ENCODE measurements around the gene HARBI1.
"Not testable (repeated sequence)": the region's sequence is repeated elsewhere in the genome, so short reads cannot be mapped to it uniquely, and the experiment has no call there.

The HARBI1 gene

DNA sequence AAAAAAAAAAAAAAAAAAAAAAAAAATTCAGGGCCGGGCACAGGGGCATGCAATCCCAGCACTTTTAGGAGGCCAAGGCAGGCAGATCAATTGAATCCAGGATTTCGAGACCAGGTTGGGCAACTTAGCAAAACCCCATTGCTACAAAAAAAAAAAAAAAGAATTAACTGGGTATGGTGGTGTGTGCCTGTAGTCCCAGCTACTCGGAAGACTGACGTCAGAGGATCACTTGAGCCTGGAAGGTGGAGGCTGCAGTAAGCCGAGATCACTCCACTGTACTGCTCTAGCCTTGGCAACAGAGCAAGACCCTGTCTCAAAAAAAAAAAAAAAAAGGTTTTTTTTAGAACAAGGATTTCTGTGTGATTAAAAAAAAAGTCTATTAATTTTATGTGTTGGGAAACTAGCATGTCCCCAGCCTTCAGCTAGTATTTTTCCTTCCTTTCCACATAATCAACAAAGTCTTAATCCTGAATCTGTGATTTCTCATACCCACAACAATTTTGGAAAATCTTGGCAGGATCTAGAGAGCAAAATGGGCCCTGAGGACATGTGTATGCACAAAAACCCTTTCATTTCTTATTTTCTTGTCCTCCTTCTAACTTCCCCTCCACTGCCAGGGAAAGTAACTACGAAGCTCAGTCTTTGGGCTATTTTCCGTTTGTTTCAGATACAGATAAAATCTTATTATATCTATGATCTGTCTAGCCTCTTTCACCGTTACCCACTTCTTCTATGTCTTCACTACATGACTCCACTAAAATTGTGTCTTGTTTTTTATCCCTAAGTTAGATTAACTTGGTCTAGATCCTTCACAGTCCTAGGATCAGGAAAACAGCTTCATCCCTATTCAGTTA is 17.5 kb downstream of the HARBI1 start:
- in situ Hi-C loops (cut with HindIII; ENCODE audit: low sequenced_read_pairs) = no loop called here

GRCh38 chr11:46597609-46598219 is 19.3 kb downstream of the HARBI1 start:
- in situ Hi-C loops (cut with HindIII; ENCODE audit: low sequenced_read_pairs) = no loop called here

GRCh38 chr11:46597155-46597554 is 19.9 kb downstream of the HARBI1 start:
- in situ Hi-C loops (cut with HindIII; ENCODE audit: low sequenced_read_pairs) = no loop called here

DNA sequence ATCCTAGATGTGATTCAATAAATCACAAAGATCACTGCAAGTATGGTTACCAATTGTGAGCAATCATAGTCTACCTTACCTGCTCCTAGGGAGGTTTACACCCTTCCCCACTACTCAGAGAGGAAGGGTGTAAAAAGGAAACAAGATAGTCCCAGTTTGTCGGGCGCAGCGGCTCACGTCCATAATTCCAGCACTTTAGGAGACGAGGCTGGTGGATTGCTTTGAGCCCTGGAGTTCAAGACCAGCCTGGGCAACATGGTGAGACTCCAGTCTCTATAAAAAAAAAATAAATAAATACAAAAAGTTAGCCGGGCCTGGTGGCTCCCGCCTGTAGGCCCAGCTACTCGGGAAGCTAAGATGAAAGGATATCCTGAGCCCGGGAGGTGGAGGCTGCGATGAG is 22.2 kb downstream of the HARBI1 start:
- in situ Hi-C loops (cut with HindIII; ENCODE audit: low sequenced_read_pairs) = no loop called here

- in situ Hi-C loops (cut with HindIII; ENCODE audit: low sequenced_read_pairs) = no loop called here
Measured at GRCh38 chr11:46594374-46594700, 22.7 kb downstream of the HARBI1 start.

- in situ Hi-C loops (cut with HindIII; ENCODE audit: low sequenced_read_pairs) = no loop called here
Measured at GRCh38 chr11:46593550-46594373, 23.3 kb downstream of the HARBI1 start, which contains the start of gene AMBRA1. Gene AMBRA1 (minus strand): TSS chr11:46594023. CDS start chr11:46548380, 45,643 bp downstream.

DNA sequence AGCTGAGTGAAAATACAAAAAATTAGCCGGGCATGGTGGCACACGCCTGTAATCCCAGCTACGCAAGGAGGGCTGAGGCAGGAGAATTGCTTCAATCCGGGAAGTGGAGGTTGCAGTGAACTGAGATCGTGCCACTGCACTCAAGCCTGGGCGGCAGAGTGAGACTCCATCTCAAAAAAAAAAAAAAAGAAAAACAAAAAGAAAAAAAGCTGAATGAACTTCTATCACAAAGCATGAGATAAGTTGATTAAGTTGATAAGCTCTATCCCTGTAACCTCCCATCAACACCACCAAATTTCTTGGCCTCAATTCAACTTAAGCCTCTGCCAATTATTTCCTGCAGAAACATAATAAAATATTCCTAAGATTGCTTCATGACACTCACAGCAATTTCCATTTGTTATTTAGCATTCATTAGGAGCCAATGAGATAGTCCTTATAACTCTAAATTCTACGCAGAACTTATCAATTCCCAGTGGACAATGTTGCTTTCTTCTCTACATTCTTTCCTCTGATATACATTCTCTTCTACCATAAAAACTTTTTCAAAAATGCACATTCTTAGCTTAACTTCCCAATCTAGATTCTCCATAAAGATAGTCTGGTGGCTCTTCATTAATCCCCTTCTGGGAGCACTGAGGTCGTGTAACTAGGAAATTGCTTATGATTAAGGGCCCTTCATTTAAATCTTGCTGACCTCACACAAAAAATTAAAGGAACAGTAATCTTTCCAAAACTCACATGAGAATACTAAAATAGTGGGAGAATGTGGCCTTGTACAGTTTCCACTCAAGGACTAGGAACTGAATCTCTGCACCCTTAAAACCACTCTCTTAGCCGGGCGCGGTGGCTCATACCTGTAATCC is 26.1 kb downstream of the HARBI1 start:
- in situ Hi-C loops (cut with HindIII; ENCODE audit: low sequenced_read_pairs) = no loop called here

- in situ Hi-C loops (cut with HindIII; ENCODE audit: low sequenced_read_pairs) = no loop called here
Measured at GRCh38 chr11:46588915-46589314, 28.1 kb downstream of the HARBI1 start.

DNA sequence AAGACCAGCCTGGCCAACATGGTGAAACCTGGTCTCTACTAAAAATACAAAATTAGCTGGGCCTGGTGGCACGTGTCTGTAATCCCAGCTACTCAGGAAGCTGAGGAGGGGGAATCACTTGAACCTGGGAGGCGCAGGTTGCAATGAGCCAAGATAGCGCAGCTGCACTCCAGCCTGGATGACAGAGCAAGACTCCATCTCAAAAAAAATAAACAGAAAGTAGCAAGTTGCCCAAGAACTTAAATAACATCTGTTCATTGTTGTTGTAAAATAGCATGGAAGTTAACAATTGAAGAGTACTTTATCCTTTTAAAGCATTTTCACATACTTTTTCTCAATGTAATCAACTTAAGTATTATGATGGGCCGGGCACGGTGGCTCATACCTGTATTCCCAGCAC is 28.9 kb downstream of the HARBI1 start:
- in situ Hi-C loops (cut with HindIII; ENCODE audit: low sequenced_read_pairs) = no loop called here

DNA sequence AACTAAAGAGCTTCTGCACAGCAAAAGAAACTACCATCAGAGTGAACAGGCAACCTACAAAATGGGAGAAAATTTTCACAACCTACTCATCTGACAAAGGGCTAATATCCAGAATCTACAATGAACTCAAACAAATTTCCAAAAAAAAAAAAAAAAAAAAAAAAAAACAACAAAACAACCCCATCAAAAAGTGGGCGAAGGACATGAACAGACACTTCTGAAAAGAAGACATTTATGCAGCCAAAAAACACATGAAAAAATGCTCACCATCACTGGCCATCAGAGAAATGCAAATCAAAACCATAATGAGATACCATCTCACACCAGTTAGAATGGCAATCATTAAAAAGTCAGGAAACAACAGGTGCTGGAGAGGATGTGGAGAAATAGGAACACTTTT is 33.5 kb downstream of the HARBI1 start:
- in situ Hi-C loops (cut with HindIII; ENCODE audit: low sequenced_read_pairs) = not testable (repeated sequence)

- in situ Hi-C loops (cut with HindIII; ENCODE audit: low sequenced_read_pairs) = no loop called here
Measured at GRCh38 chr11:46582588-46582987, 34.4 kb downstream of the HARBI1 start.

GRCh38 chr11:46577058-46577457 is 40.0 kb downstream of the HARBI1 start:
- in situ Hi-C loops (cut with HindIII; ENCODE audit: low sequenced_read_pairs) = no loop called here

- in situ Hi-C loops (cut with HindIII; ENCODE audit: low sequenced_read_pairs) = no loop called here
Measured at GRCh38 chr11:46574656-46575055, 42.4 kb downstream of the HARBI1 start.

DNA sequence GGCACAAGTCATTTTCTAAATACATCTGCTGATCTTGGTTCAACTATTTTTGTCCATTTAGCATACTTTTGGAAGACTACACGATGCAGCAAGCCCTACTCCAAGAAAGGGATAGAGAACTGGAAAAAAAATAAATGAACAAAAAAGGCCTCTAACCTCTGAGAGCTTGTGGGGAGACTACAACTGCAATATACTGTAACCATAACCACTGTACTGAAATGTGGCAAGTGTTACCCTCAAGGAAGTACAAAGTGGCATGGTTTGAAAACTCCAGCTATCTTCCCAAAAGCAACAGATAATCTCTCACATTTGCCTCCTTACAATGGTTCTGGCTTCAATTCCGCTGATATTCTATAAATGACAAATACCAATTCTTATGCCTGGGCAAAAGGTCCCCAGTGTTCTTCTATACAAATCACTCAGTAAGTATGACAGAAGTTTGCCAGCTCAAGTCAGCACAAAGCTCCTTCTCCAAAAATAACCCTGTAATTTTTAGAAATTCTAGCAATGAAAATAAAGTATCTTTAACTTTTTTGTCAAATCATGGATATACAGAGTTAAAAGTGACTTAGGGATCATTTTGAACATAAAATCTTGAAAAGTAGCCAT is 46.1 kb downstream of the HARBI1 start:
- in situ Hi-C loops (cut with HindIII; ENCODE audit: low sequenced_read_pairs) = no loop called here

DNA sequence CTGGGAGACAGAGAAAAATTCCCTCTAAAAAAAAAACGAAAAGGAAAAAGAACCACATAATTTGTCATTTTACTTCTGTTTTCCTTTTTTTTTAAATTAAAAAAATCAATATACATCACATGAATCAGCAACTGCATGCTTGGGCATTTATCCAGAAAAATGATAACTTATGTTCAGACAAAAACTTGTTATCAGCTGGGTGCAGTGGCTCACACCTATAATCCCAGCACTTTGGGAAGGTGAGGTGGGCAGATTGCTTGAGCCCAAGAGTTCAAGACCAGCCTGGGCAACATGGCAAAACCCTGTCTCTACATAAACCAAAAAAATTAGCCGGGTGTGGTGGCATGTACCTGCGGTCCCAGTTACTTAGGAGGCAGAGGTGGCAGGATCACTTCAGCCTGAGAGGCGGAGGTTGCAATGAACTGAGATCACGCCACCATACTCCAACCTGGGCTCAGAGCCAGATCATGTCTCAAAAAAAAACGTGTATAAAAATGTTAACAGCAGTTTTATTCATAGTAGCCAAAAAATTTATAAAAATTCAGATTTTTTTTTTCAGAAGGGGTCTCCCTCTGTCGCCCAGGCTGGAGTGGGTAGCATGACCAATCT is 51.7 kb downstream of the HARBI1 start:
- in situ Hi-C loops (cut with HindIII; ENCODE audit: low sequenced_read_pairs) = no loop called here

GRCh38 chr11:46564459-46564858 is 52.6 kb downstream of the HARBI1 start:
- in situ Hi-C loops (cut with HindIII; ENCODE audit: low sequenced_read_pairs) = no loop called here

DNA sequence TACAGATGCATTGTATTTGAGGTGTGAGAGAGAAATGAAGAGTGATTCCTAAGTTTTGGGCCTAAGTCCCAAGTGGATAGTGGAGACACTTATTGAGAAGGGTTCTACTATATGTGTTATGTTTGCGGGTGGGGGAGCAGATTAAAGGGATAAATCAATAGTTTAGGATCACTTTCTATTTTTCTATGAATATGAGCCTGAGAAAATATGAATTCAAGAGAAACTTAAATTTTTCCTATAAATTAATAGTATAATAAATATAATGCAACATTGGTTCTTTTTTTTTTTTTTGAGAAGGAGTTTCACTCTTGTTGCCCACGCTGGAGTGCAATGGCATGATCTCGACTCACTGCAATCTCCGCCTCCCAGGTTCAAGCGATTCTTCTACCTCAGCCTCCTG is 54.5 kb downstream of the HARBI1 start:
- in situ Hi-C loops (cut with HindIII; ENCODE audit: low sequenced_read_pairs) = no loop called here

GRCh38 chr11:46560300-46560991 is 56.6 kb downstream of the HARBI1 start:
- in situ Hi-C loops (cut with HindIII; ENCODE audit: low sequenced_read_pairs) = no loop called here

- in situ Hi-C loops (cut with HindIII; ENCODE audit: low sequenced_read_pairs) = no loop called here
Measured at GRCh38 chr11:46559815-46560214, 57.2 kb downstream of the HARBI1 start.

All from endothelial cell of hepatic sinusoid (primary cell).